Lung microvascular endothelial cell (primary cell): ENCODE measurements around the gene DNAH11. TPM values are rescaled to one million over a fixed set of nuclear protein-coding genes. Genes with fewer than 3 reads are reported as not detected.
A peak's percentile ranks its signal among the peaks of the same experiment; 100 is the strongest.
"Not testable (repeated sequence)": the region's sequence is repeated elsewhere in the genome, so short reads cannot be mapped to it uniquely, and the experiment has no call there.

ENCODE experiments used
- DNase-seq, 2 donors: peaks; one replicate each; pipeline versions ENCODE4 v3.0.0 to v3.0.0-alpha.2; 2010; ENCODE audit warnings: low read depth in 2 of 2
- total RNA-seq: library from RNA; depleted of rRNA; stranded (reverse); fragments of >200 nt; gene quantifications from 2 replicates; pipeline ENCODE4 v1.2.1, GENCODE V29; 2014

The DNAH11 gene
- total RNA-seq: 0.20 and 0.44 TPM in 2 replicates

- peak; percentile 17 to 28 for DNase-seq
Measured at GRCh38 chr7:21542891-21543527, at the start of gene DNAH11. TSS of gene DNAH11 (plus strand) at chr7:21543039. CDS start at chr7:21543246, 207 bp downstream.

- DNase-seq: no peak
Measured at GRCh38 chr7:21495731-21496130, 47.1 kb upstream of the DNAH11 start.

GRCh38 chr7:21497072-21497471, 45.8 kb upstream of the DNAH11 start:
- DNase-seq: peak; percentile 21 to 64

GRCh38 chr7:21500117-21500832, 42.6 kb upstream of the DNAH11 start:
- no peak for DNase-seq

GRCh38 chr7:21504021-21504420, 38.8 kb upstream of the DNAH11 start:
- no peak for DNase-seq

- DNase-seq: peak; percentile 60 to 63
Measured at GRCh38 chr7:21507627-21508343, 35.1 kb upstream of the DNAH11 start.

GRCh38 chr7:21508538-21508937, 34.3 kb upstream of the DNAH11 start:
- DNase-seq: no peak

- DNase-seq: no peak
Measured at GRCh38 chr7:21514062-21514461, 28.8 kb upstream of the DNAH11 start.

GRCh38 chr7:21524680-21525079, 18.2 kb upstream of the DNAH11 start:
- DNase-seq: no peak

- DNase-seq: peak in 1 of 2 donors; percentile 12
Measured at GRCh38 chr7:21526007-21526406, 16.8 kb upstream of the DNAH11 start.

- no peak for DNase-seq
Measured at GRCh38 chr7:21526448-21526847, 16.4 kb upstream of the DNAH11 start.

GRCh38 chr7:21532485-21532884, 10.4 kb upstream of the DNAH11 start:
- DNase-seq: not testable (repeated sequence)

GRCh38 chr7:21533646-21534045, 9.2 kb upstream of the DNAH11 start:
- not testable (repeated sequence) for DNase-seq

GRCh38 chr7:21536445-21537118, 6.3 kb upstream of the DNAH11 start:
- not testable (repeated sequence) for DNase-seq

- DNase-seq: no peak
Measured at GRCh38 chr7:21538936-21539495, 3.8 kb upstream of the DNAH11 start.

GRCh38 chr7:21543528-21544302, 876 bp downstream of the DNAH11 start:
- peak in 1 of 2 donors; percentile 7 for DNase-seq

GRCh38 chr7:21544303-21544656, 1.4 kb downstream of the DNAH11 start:
- no peak for DNase-seq

- no peak for DNase-seq
Measured at GRCh38 chr7:21544715-21545114, 1.9 kb downstream of the DNAH11 start.

GRCh38 chr7:21547501-21547900, 4.7 kb downstream of the DNAH11 start:
- DNase-seq: no peak

- DNase-seq: no peak
Measured at GRCh38 chr7:21548491-21548890, 5.7 kb downstream of the DNAH11 start.

- no peak for DNase-seq
Measured at GRCh38 chr7:21550076-21550475, 7.2 kb downstream of the DNAH11 start.
